Stimulated activated CD4-positive, alpha-beta T cell treated with anti-CD3 and anti-CD28 coated beads, Interleukin-15, amount 100 ng/mL, for 48 hours (primary cell): ENCODE measurements around the gene SEL1L.
"Not testable (repeated sequence)": the region's sequence is repeated elsewhere in the genome, so short reads cannot be mapped to it uniquely, and the experiment has no call there.

Source experiments
- DNase-seq, 2 donors: peaks; one replicate each; pipeline ENCODE4 v3.0.0-alpha.2; 2020; ENCODE audit warnings: low read depth in 2 of 2

SEL1L gene

GRCh38 chr14:81525129-81525528 is 8.5 kb downstream of the SEL1L start:
- no peak for DNase-seq

GRCh38 chr14:81523616-81524015 is 10.0 kb downstream of the SEL1L start:
- no peak for DNase-seq

- DNase-seq: no peak
Measured at GRCh38 chr14:81523016-81523415, 10.6 kb downstream of the SEL1L start.

- no peak for DNase-seq
Measured at GRCh38 chr14:81521356-81521755, 12.3 kb downstream of the SEL1L start.

GRCh38 chr14:81519200-81520011 is 14.2 kb downstream of the SEL1L start:
- DNase-seq: no peak

GRCh38 chr14:81517798-81518398 is 15.8 kb downstream of the SEL1L start:
- no peak for DNase-seq

GRCh38 chr14:81516986-81517797 is 16.5 kb downstream of the SEL1L start:
- no peak for DNase-seq

GRCh38 chr14:81515927-81516326 is 17.7 kb downstream of the SEL1L start:
- DNase-seq: not testable (repeated sequence)

- not testable (repeated sequence) for DNase-seq
Measured at GRCh38 chr14:81512826-81513225, 20.8 kb downstream of the SEL1L start.

- DNase-seq: no peak
Measured at GRCh38 chr14:81511111-81511904, 22.3 kb downstream of the SEL1L start.

GRCh38 chr14:81509838-81510452 is 23.7 kb downstream of the SEL1L start:
- no peak for DNase-seq

- DNase-seq: no peak
Measured at GRCh38 chr14:81509321-81509720, 24.3 kb downstream of the SEL1L start.

- no peak for DNase-seq
Measured at GRCh38 chr14:81506487-81506886, 27.2 kb downstream of the SEL1L start.

- DNase-seq: no peak
Measured at GRCh38 chr14:81504864-81505263, 28.8 kb downstream of the SEL1L start.

GRCh38 chr14:81485781-81486180 is 47.9 kb downstream of the SEL1L start:
- DNase-seq: no peak

GRCh38 chr14:81485372-81485771 is 48.3 kb downstream of the SEL1L start:
- no peak for DNase-seq

- no peak for DNase-seq
Measured at GRCh38 chr14:81484120-81484519, 49.5 kb downstream of the SEL1L start.

- no peak for DNase-seq
Measured at GRCh38 chr14:81480741-81481140, 52.9 kb downstream of the SEL1L start.

- no peak for DNase-seq
Measured at GRCh38 chr14:81478446-81478845, 55.2 kb downstream of the SEL1L start.

- DNase-seq: no peak
Measured at GRCh38 chr14:81476816-81477215, 56.8 kb downstream of the SEL1L start.

GRCh38 chr14:81474685-81475324 is 58.8 kb downstream of the SEL1L start:
- DNase-seq: no peak
